Heart right ventricle (tissue), 16 donors: ENCODE data around the gene SPTBN1. TPM values are rescaled to one million over a fixed set of nuclear protein-coding genes. Genes with fewer than 3 reads are reported as not detected.

Experiments used
- ATAC-seq, 8 donors: fragments of 200-7000 bp; cut with Tn5 transposase; one replicate each; pipeline ENCODE4 v1.9.1; 2020; ENCODE audit warnings: mild to moderate bottlenecking in 8 of 8, moderate library complexity in 8 of 8, moderate number of reproducible peaks in 1 of 8
- DNase-seq, 2 donors: peaks; one replicate each; pipeline ENCODE4 v3.0.0-alpha.2; 2020
- H3K27ac ChIP-seq, 10 donors: fragments of 200-600 bp; sonication (generic) in 2 of 10; one replicate each; pipeline versions ENCODE4 v1.5.0 to v1.8.0; 2020 to 2022; ENCODE audit warnings: mild to moderate bottlenecking in 3 of 10
- H3K27me3 ChIP-seq, 7 donors: fragments of 200-600 bp; one replicate each; pipeline ENCODE4 v1.8.0; 2021 to 2022; ENCODE audit warnings: mild to moderate bottlenecking in 2 of 7
- H3K36me3 ChIP-seq, 9 donors: fragments of 200-600 bp; sonication (generic) in 1 of 9; one replicate each; pipeline versions ENCODE4 v1.5.0 to v1.8.0; 2020 to 2022; ENCODE audit warnings: mild to moderate bottlenecking in 2 of 9
- H3K4me1 ChIP-seq, 9 donors: fragments of 200-600 bp; sonication (generic) in 1 of 9; one replicate each; pipeline versions ENCODE4 v1.5.0 to v1.8.0; 2020 to 2022; ENCODE audit warnings: mild to moderate bottlenecking in 4 of 9
- H3K4me3 ChIP-seq, 10 donors: fragments of 200-600 bp; sonication (generic) in 2 of 10; one replicate each; pipeline versions ENCODE4 v1.5.0 to v1.8.0; 2020 to 2022; ENCODE audit warnings: mild to moderate bottlenecking in 7 of 10, moderate library complexity in 2 of 10
- H3K9me3 ChIP-seq, 11 donors: fragments of 200-600 bp in 10 of 11; sonication (generic) in 2 of 11; one replicate each; pipeline versions ENCODE4 v1.5.0 to v1.8.0; 2013 to 2022; ENCODE audit warnings: mild to moderate bottlenecking in 2 of 11, control low read depth in 1 of 11, moderate library complexity in 1 of 11
- CTCF ChIP-seq, 9 donors: fragments of 200-600 bp; sonication (generic) in 2 of 9; IDR thresholded peaks; one replicate each; pipeline versions ENCODE4 v1.5.0 to v1.8.0; 2021 to 2022; ENCODE audit warnings: antibody characterized with exemption in 9 of 9, mild to moderate bottlenecking in 5 of 9, moderate library complexity in 1 of 9
- WGBS, 2 donors: extraction: QIAGEN DNeasy Blood & Tissue Kit; methylation state at CpG; one replicate each; pipeline ENCODE4 v1.1.7; 2013; ENCODE audit warnings: inconsistent platforms in 1 of 2; 5-methylcytosine and 5-hydroxymethylcytosine counted together
- intact Hi-C, 10 donors: fragments of 100-400 bp; cut with DNase I; formaldehyde crosslinking; loops; one replicate each; pipeline versions ENCODE4 v1.11.1 to v1.14.2; 2022
- polyA plus RNA-seq, 2 donors: library from polyadenylated mRNA; stranded (reverse); fragments of 200-250 nt; gene quantifications; one replicate each; pipeline ENCODE4 v1.2.3, GENCODE V29; 2013
- total RNA-seq, 10 donors: library from RNA; stranded (reverse); fragmentation: NEBNext Ultra II Directional in 3 of 10; extraction: Animal tissue kit (Norgen Biotek cat#: 25700) in 3 of 10; gene quantifications; one replicate each; pipeline versions ENCODE4 v1.2.1 to v1.2.4, GENCODE V29; 2021 to 2023
- donor health status: Arrhythmogenic right ventricular cardiomyopathy.
- donor health status: ischemic (EF 13 %, LVEDD 7.1; RV severe dilation, severe dysfunction).
- donor health status: healthy with polysubstance abuse.
- donor health status: DM: no; HTN: yes; CAD: no.
- donor health status: DM: no; HTN: no; CAD: no.
- donor health status: ischemic (EF 25% LVEDD 6.9; RV normal size, moderate dysfunction).
- donor health status: ischemic (EF 25% LVEDD 5.7; RV mildly dilated, moderate dysfunction).
- donor health status: healthy.
- donor health status: DM: yes; HTN: yes; CAD: no.
- donor health status: Ischemic cardiomyopathy.
- donor health status: ischemic (EF 35%, LVEDD 5.7; RV mildly dilated, moderate dysfunction).
- donor health status: nonischemic (EF 11% LVEDD 7.7; RV severe dilation, severe dysfunction).
- donor health status: DM: yes; HTN: yes; CAD: no.
- donor health status: PGD.
- donor health status: ischemic (EF 29% LVEDD 5.4; RV normal size, mild dysfunction).
- donor health status: nonischemic (EF 23%, LVEDD 6.1; RV moderate dilation, normal function).

SPTBN1 gene
- total and polyA plus RNA-seq, 12 donors = 91.1 to 643 (median 494) TPM

GRCh38 chr2:54492335-54492734, 36.2 kb downstream of the SPTBN1 start:
- Histone ChIP-seq H3K27me3 (no peaks in the 10 kb centered on the region), H3K36me3 (peaks cover 0 to 38% (median 0%) of the 10 kb centered on the region in 9 donors), H3K27ac (peak overlapping the region in 1 of 10 donors; percentile 56), H3K4me1 (peaks cover 13 to 100% (median 94%) of the 10 kb centered on the region in 9 donors), H3K4me3 (no peak overlapping the region), H3K9me3 (no peaks in the 10 kb centered on the region)
- no peak for ATAC-seq
- WGBS, 2 donors = 60 to 66% methylated on average over 2 of the region's 2 CpGs
- DNase-seq = no peak
- intact Hi-C loops = no loop called here
- no peak for TF ChIP-seq CTCF (IDR thresholded peaks at IDR 0.05)

- Histone ChIP-seq H3K4me3 (no peak overlapping the region), H3K27ac (peak overlapping the region in 2 of 10 donors; percentile 4 to 5), H3K27me3 (no peaks in the 10 kb centered on the region), H3K36me3 (peaks cover 0 to 40% (median 0%) of the 10 kb centered on the region in 9 donors), H3K9me3 (no peaks in the 10 kb centered on the region), H3K4me1 (peaks cover 18 to 100% (median 95%) of the 10 kb centered on the region in 9 donors)
- WGBS, 2 donors = 51 to 62% methylated on average over 3 of the region's 3 CpGs
- DNase-seq (no peak), ATAC-seq (no peak)
- TF ChIP-seq CTCF (IDR thresholded peaks at IDR 0.05) = no peak
- intact Hi-C loops = no loop called here
These were observed 38.0 kb downstream of the SPTBN1 start for GRCh38 chr2:54494087-54494486.

- H3K27ac ChIP-seq = peak overlapping the region in 6 of 10 donors; percentile 5 to 72 (median 45)
- no peak overlapping the region for H3K4me3 ChIP-seq
- peaks cover 0 to 40% (median 0%) of the 10 kb centered on the region in 9 donors for H3K36me3 ChIP-seq
- H3K9me3 ChIP-seq = no peaks in the 10 kb centered on the region
- intact Hi-C loops = loop anchor here in 2 of 10 donors (5.0 kb wide), 2 partner anchors 35 to 40 kb away; partner anchors contain the start of gene SPTBN1 (in 1 of the 2)
- no peaks in the 10 kb centered on the region for H3K27me3 ChIP-seq
- no peak for TF ChIP-seq CTCF (IDR thresholded peaks at IDR 0.05)
- DNase-seq (no peak), ATAC-seq (no peak)
- peaks cover 24 to 100% (median 95%) of the 10 kb centered on the region in 9 donors for H3K4me1 ChIP-seq
- WGBS, 2 donors = 58 to 68% methylated on average over 4 of the region's 4 CpGs
These were observed 40.8 kb downstream of the SPTBN1 start for GRCh38 chr2:54496920-54497319.

- intact Hi-C loops = loop anchor here in 2 of 10 donors (5.0 kb wide), 2 partner anchors 36 to 41 kb away; partner anchors contain the start of gene SPTBN1 (in 1 of the 2)
These were observed 41.9 kb downstream of the SPTBN1 start for GRCh38 chr2:54497763-54498680.

More at GRCh38 chr2:54497763-54498680, 41.9 kb downstream of the SPTBN1 start:
- H3K9me3 ChIP-seq = no peaks in the 10 kb centered on the region
- 48 to 50% methylated on average over 8 of the region's 8 CpGs for WGBS, 2 donors
- TF ChIP-seq CTCF (IDR thresholded peaks at IDR 0.05) = peak in 8 of 9 donors; percentile 30 to 63 (median 52)
- peaks cover 35 to 100% (median 96%) of the 10 kb centered on the region in 9 donors for H3K4me1 ChIP-seq
- H3K27me3 ChIP-seq = no peaks in the 10 kb centered on the region
- H3K36me3 ChIP-seq = peaks cover 0 to 32% (median 0%) of the 10 kb centered on the region in 9 donors
- H3K4me3 ChIP-seq = no peak overlapping the region
- DNase-seq (peak in 1 of 2 donors; percentile 44), ATAC-seq (peak; percentile 45 to 71 (median 56))
- H3K27ac ChIP-seq = peak overlapping the region in 8 of 10 donors; percentile 5 to 72 (median 24)
